Measurements from ENCODE around the gene SLC41A1. TPM values are rescaled to one million over a fixed set of nuclear protein-coding genes. Genes with fewer than 3 reads are reported as not detected.
"Not testable (repeated sequence)": the region's sequence is repeated elsewhere in the genome, so short reads cannot be mapped to it uniquely, and the experiment has no call there.

The SLC41A1 gene
- total RNA-seq, 1 donor from 2014 or later: 27.6 TPM

- DNase-seq (ENCODE audit: low spot score): not testable (repeated sequence)
These were observed 10.3 kb upstream of the SLC41A1 start for GRCh38 chr1:205823260-205823659.

- DNase-seq (ENCODE audit: low spot score): no peak
These were observed 9.4 kb upstream of the SLC41A1 start for GRCh38 chr1:205822397-205822796.

GRCh38 chr1:205817988-205818387 lies 5.0 kb upstream of the SLC41A1 start:
- no peak for DNase-seq (ENCODE audit: low spot score)

- no peak for DNase-seq (ENCODE audit: low spot score)
These were observed 4.4 kb upstream of the SLC41A1 start for GRCh38 chr1:205817364-205817763.

GRCh38 chr1:205813755-205814058 lies 709 bp upstream of the SLC41A1 start:
- DNase-seq (ENCODE audit: low spot score): no peak

GRCh38 chr1:205812271-205812877 lies 624 bp downstream of the SLC41A1 start:
- no peak for DNase-seq (ENCODE audit: low spot score)

- DNase-seq (ENCODE audit: low spot score): no peak
These were observed 1.3 kb downstream of the SLC41A1 start for GRCh38 chr1:205811660-205812059.

- no peak for DNase-seq (ENCODE audit: low spot score)
These were observed 2.4 kb downstream of the SLC41A1 start for GRCh38 chr1:205810448-205811157.

- no peak for DNase-seq (ENCODE audit: low spot score)
These were observed 3.1 kb downstream of the SLC41A1 start for GRCh38 chr1:205809942-205810345.

- DNase-seq (ENCODE audit: low spot score): no peak
These were observed 3.5 kb downstream of the SLC41A1 start for GRCh38 chr1:205809469-205809868.

- DNase-seq (ENCODE audit: low spot score): no peak
These were observed 7.8 kb downstream of the SLC41A1 start for GRCh38 chr1:205805082-205805711.

GRCh38 chr1:205804605-205805004 lies 8.4 kb downstream of the SLC41A1 start:
- DNase-seq (ENCODE audit: low spot score): no peak

- no peak for DNase-seq (ENCODE audit: low spot score)
These were observed 9.0 kb downstream of the SLC41A1 start for GRCh38 chr1:205803986-205804385.

GRCh38 chr1:205802060-205802459 lies 10.9 kb downstream of the SLC41A1 start:
- DNase-seq (ENCODE audit: low spot score): no peak

GRCh38 chr1:205800981-205801703 lies 11.9 kb downstream of the SLC41A1 start:
- no peak for DNase-seq (ENCODE audit: low spot score)

GRCh38 chr1:205800427-205800826 lies 12.6 kb downstream of the SLC41A1 start:
- DNase-seq (ENCODE audit: low spot score): no peak

- DNase-seq (ENCODE audit: low spot score): no peak
These were observed 14.4 kb downstream of the SLC41A1 start for GRCh38 chr1:205798577-205798976.

- no peak for DNase-seq (ENCODE audit: low spot score)
These were observed 15.8 kb downstream of the SLC41A1 start for GRCh38 chr1:205797168-205797567.

GRCh38 chr1:205794011-205794730 lies 18.8 kb downstream of the SLC41A1 start:
- no peak for DNase-seq (ENCODE audit: low spot score)

- DNase-seq (ENCODE audit: low spot score): no peak
These were observed 19.9 kb downstream of the SLC41A1 start for GRCh38 chr1:205792961-205793673.

GRCh38 chr1:205792481-205792881 lies 20.5 kb downstream of the SLC41A1 start:
- DNase-seq (ENCODE audit: low spot score): no peak

Data from mesenteric fat pad (tissue), 1 donor.